ENCODE data around the gene MAD1L1. TPM values are rescaled to one million over a fixed set of nuclear protein-coding genes. Genes with fewer than 3 reads are reported as not detected.

Gene MAD1L1
- total and polyA plus RNA-seq, 3 experiments from 2014 or later = 43.6 to 185 (median 47.3) TPM

- H3K9me3 Mint-ChIP-seq = no peaks in the 10 kb centered on the region
- peak in 1 of 5 donors; percentile 41 for DNase-seq
- no peak overlapping the region for H3K27ac Mint-ChIP-seq
- Histone ChIP-seq H3K4me3 (ENCODE audit: low read length) (no peak overlapping the region), H3K9me3 (ENCODE audit: low read length) (no peaks in the 10 kb centered on the region), H3K27ac (ENCODE audit: low read depth, low read length) (no peak overlapping the region), H3K36me3 (ENCODE audit: insufficient read depth, low read length) (no peaks in the 10 kb centered on the region), H3K27me3 (ENCODE audit: insufficient read depth, low read length, poor library complexity, severe bottlenecking) (no peaks in the 10 kb centered on the region), H3K4me1 (ENCODE audit: insufficient read depth, low read length) (no peaks in the 10 kb centered on the region)
- H3K4me1 Mint-ChIP-seq = peaks cover 0 to 16% (median 7%) of the 10 kb centered on the region in 3 donors
- CTCF ChIA-PET = no interaction called here
- POLR2A ChIA-PET = no interaction called here
- H3K27me3 Mint-ChIP-seq = no peaks in the 10 kb centered on the region
- no peak overlapping the region for H3K4me3 Mint-ChIP-seq
- peaks cover 0 to 4% (median 4%) of the 10 kb centered on the region in 3 donors for H3K36me3 Mint-ChIP-seq
Measured at GRCh38 chr7:2002561-2003450, 229.9 kb downstream of the MAD1L1 start.

GRCh38 chr7:2001601-2002442 lies 230.9 kb downstream of the MAD1L1 start:
- ChIA-PET CTCF (no interaction called here), POLR2A (no interaction called here)
- Mint-ChIP-seq H3K4me3 (no peak overlapping the region), H3K4me1 (peaks cover 0 to 16% (median 7%) of the 10 kb centered on the region in 3 donors), H3K27ac (no peak overlapping the region), H3K9me3 (no peaks in the 10 kb centered on the region), H3K36me3 (peaks cover 0 to 4% (median 4%) of the 10 kb centered on the region in 3 donors), H3K27me3 (no peaks in the 10 kb centered on the region)
- peak in 1 of 5 donors; percentile 30 for DNase-seq
- Histone ChIP-seq H3K27ac (ENCODE audit: low read depth, low read length) (no peak overlapping the region), H3K27me3 (ENCODE audit: insufficient read depth, low read length, poor library complexity, severe bottlenecking) (no peaks in the 10 kb centered on the region), H3K4me1 (ENCODE audit: insufficient read depth, low read length) (no peaks in the 10 kb centered on the region), H3K36me3 (ENCODE audit: insufficient read depth, low read length) (no peaks in the 10 kb centered on the region), H3K9me3 (ENCODE audit: low read length) (no peaks in the 10 kb centered on the region), H3K4me3 (ENCODE audit: low read length) (no peak overlapping the region)

- Histone ChIP-seq H3K9me3 (ENCODE audit: low read length) (no peaks in the 10 kb centered on the region), H3K4me3 (ENCODE audit: low read length) (no peak overlapping the region), H3K27ac (ENCODE audit: low read depth, low read length) (no peak overlapping the region), H3K36me3 (ENCODE audit: insufficient read depth, low read length) (no peaks in the 10 kb centered on the region), H3K4me1 (ENCODE audit: insufficient read depth, low read length) (no peaks in the 10 kb centered on the region), H3K27me3 (ENCODE audit: insufficient read depth, low read length, poor library complexity, severe bottlenecking) (no peaks in the 10 kb centered on the region)
- ChIA-PET CTCF (no interaction called here), POLR2A (no interaction called here)
- no peak for DNase-seq
- peaks cover 0 to 9% (median 3%) of the 10 kb centered on the region in 3 donors for H3K4me1 Mint-ChIP-seq
- peaks cover 0 to 4% (median 2%) of the 10 kb centered on the region in 3 donors for H3K36me3 Mint-ChIP-seq
- peak overlapping the region in 2 of 8 donors; percentile 27 to 54 for H3K27ac Mint-ChIP-seq
- no peak overlapping the region for H3K4me3 Mint-ChIP-seq
- H3K27me3 Mint-ChIP-seq = no peaks in the 10 kb centered on the region
- no peaks in the 10 kb centered on the region for H3K9me3 Mint-ChIP-seq
Measured at GRCh38 chr7:2000746-2001321, 231.9 kb downstream of the MAD1L1 start.

GRCh38 chr7:2000153-2000687 lies 232.5 kb downstream of the MAD1L1 start:
- CTCF ChIA-PET = no interaction called here
- Histone ChIP-seq H3K4me1 (ENCODE audit: insufficient read depth, low read length) (no peaks in the 10 kb centered on the region), H3K27ac (ENCODE audit: low read depth, low read length) (no peak overlapping the region), H3K9me3 (ENCODE audit: low read length) (no peaks in the 10 kb centered on the region), H3K4me3 (ENCODE audit: low read length) (no peak overlapping the region), H3K36me3 (ENCODE audit: insufficient read depth, low read length) (no peaks in the 10 kb centered on the region), H3K27me3 (ENCODE audit: insufficient read depth, low read length, poor library complexity, severe bottlenecking) (no peaks in the 10 kb centered on the region)
- Mint-ChIP-seq H3K9me3 (no peaks in the 10 kb centered on the region), H3K4me3 (no peak overlapping the region), H3K4me1 (peaks cover 0 to 7% (median under 1%) of the 10 kb centered on the region in 3 donors), H3K36me3 (peaks cover 0 to 4% (median under 1%) of the 10 kb centered on the region in 3 donors), H3K27ac (peak overlapping the region in 3 of 8 donors; percentile 61 to 87 (median 82)), H3K27me3 (no peaks in the 10 kb centered on the region)
- no peak for DNase-seq
- POLR2A ChIA-PET = no interaction called here

GRCh38 chr7:1999278-1999984 lies 233.3 kb downstream of the MAD1L1 start:
- ChIA-PET POLR2A (no interaction called here), CTCF (no interaction called here)
- Histone ChIP-seq H3K9me3 (ENCODE audit: low read length) (no peaks in the 10 kb centered on the region), H3K4me1 (ENCODE audit: insufficient read depth, low read length) (no peaks in the 10 kb centered on the region), H3K36me3 (ENCODE audit: insufficient read depth, low read length) (no peaks in the 10 kb centered on the region), H3K4me3 (ENCODE audit: low read length) (no peak overlapping the region), H3K27ac (ENCODE audit: low read depth, low read length) (no peak overlapping the region), H3K27me3 (ENCODE audit: insufficient read depth, low read length, poor library complexity, severe bottlenecking) (no peaks in the 10 kb centered on the region)
- peaks cover 0 to 4% (median 0%) of the 10 kb centered on the region in 3 donors for H3K36me3 Mint-ChIP-seq
- no peak for DNase-seq
- no peaks in the 10 kb centered on the region for H3K27me3 Mint-ChIP-seq
- no peaks in the 10 kb centered on the region for H3K9me3 Mint-ChIP-seq
- H3K4me1 Mint-ChIP-seq = peaks cover 0 to 7% (median 0%) of the 10 kb centered on the region in 3 donors
- peak overlapping the region in 4 of 8 donors; percentile 40 to 84 (median 71) for H3K27ac Mint-ChIP-seq
- no peak overlapping the region for H3K4me3 Mint-ChIP-seq

- peak overlapping the region in 1 of 8 donors; percentile 29 for H3K27ac Mint-ChIP-seq
- no peak overlapping the region for H3K4me3 ChIP-seq (ENCODE audit: low read length)
- no peak overlapping the region for H3K4me3 Mint-ChIP-seq
- POLR2A ChIA-PET = no interaction called here
- no peaks in the 10 kb centered on the region for H3K9me3 ChIP-seq (ENCODE audit: low read length)
- no peaks in the 10 kb centered on the region for H3K27me3 ChIP-seq (ENCODE audit: insufficient read depth, low read length, poor library complexity, severe bottlenecking)
- H3K4me1 ChIP-seq (ENCODE audit: insufficient read depth, low read length) = no peaks in the 10 kb centered on the region
- H3K27me3 Mint-ChIP-seq = no peaks in the 10 kb centered on the region
- H3K36me3 Mint-ChIP-seq = peaks cover 0 to 4% (median 0%) of the 10 kb centered on the region in 3 donors
- CTCF ChIA-PET = no interaction called here
- no peaks in the 10 kb centered on the region for H3K36me3 ChIP-seq (ENCODE audit: insufficient read depth, low read length)
- H3K27ac ChIP-seq (ENCODE audit: low read depth, low read length) = no peak overlapping the region
- H3K4me1 Mint-ChIP-seq = peaks cover 0 to 7% (median 0%) of the 10 kb centered on the region in 3 donors
- H3K9me3 Mint-ChIP-seq = no peaks in the 10 kb centered on the region
- DNase-seq = no peak
Measured at GRCh38 chr7:1998146-1998545, 234.6 kb downstream of the MAD1L1 start.

GRCh38 chr7:1997537-1998076 lies 235.1 kb downstream of the MAD1L1 start:
- H3K27ac Mint-ChIP-seq = peak overlapping the region in 1 of 8 donors; percentile 78
- H3K4me1 Mint-ChIP-seq = peaks cover 0 to 10% (median 1%) of the 10 kb centered on the region in 3 donors
- POLR2A ChIA-PET = no interaction called here

More at GRCh38 chr7:1997537-1998076, 235.1 kb downstream of the MAD1L1 start:
- CTCF ChIA-PET = no interaction called here
- H3K27me3 Mint-ChIP-seq = no peaks in the 10 kb centered on the region
- H3K4me1 ChIP-seq (ENCODE audit: insufficient read depth, low read length) = no peaks in the 10 kb centered on the region
- no peaks in the 10 kb centered on the region for H3K9me3 Mint-ChIP-seq
- H3K27ac ChIP-seq (ENCODE audit: low read depth, low read length) = no peak overlapping the region
- H3K4me3 Mint-ChIP-seq = no peak overlapping the region
- DNase-seq = no peak
- H3K9me3 ChIP-seq (ENCODE audit: low read length) = no peaks in the 10 kb centered on the region
- H3K36me3 Mint-ChIP-seq = peaks cover 0 to 4% (median 0%) of the 10 kb centered on the region in 3 donors
- H3K4me3 ChIP-seq (ENCODE audit: low read length) = no peak overlapping the region
- no peaks in the 10 kb centered on the region for H3K27me3 ChIP-seq (ENCODE audit: insufficient read depth, low read length, poor library complexity, severe bottlenecking)
- H3K36me3 ChIP-seq (ENCODE audit: insufficient read depth, low read length) = no peaks in the 10 kb centered on the region
